GM19193 (cell line): ENCODE results near the gene C19orf67.

ENCODE experiments used
- POLR2A ChIP-seq: IDR thresholded peaks from 4 replicates; pipeline ENCODE4 v1.6.1; 2011; ENCODE audit not compliant: insufficient read depth, insufficient read length; ENCODE audit errors: extremely low read depth

Gene C19orf67

GRCh38 chr19:14059093-14059480 is 26.5 kb downstream of the C19orf67 start:
- no peak for TF ChIP-seq POLR2A

DNA sequence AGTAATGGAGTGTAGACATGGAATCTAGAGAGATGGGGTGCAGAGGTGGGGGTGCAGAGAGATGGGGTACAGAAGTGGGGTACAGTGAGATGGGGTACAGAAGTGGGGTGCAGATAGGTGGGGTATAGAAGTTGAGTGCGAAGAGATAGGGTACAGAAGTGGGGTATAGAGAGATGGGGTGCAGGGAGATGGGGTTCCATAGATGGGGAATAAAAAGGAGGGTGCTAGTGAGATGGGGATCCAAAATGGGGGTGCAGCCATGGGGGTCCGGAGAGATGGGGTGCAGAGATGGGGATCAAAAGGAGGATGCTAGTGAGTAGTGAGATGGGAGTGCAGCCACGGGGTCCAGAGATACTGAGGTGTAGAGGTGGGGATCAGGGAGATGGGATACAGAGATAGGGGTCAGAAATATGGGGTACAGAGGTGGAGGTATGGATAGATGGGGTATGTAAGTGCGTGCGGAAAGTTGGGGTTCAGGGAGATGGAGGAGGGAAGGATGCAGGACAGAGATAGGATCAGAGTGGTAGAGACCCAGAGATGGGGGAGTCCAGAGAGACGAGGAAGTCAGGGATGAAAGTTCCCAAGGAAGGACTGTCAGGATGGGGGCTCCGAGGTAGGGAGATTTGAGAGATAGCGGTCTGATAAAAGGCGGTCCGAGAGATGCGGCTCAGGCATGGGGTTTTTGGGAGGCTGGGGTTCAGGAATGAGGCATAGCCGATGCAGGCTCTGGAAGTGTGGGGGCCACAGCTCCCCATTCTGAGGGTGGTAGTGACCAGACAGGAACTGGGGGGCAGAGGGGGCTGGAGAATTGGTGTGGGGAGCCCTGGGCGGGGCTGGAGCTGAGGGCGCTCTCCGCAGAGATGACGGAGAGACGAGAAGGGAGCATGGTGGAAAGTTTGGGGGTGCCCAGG is 27.1 kb downstream of the C19orf67 start:
- TF ChIP-seq POLR2A = no peak

DNA sequence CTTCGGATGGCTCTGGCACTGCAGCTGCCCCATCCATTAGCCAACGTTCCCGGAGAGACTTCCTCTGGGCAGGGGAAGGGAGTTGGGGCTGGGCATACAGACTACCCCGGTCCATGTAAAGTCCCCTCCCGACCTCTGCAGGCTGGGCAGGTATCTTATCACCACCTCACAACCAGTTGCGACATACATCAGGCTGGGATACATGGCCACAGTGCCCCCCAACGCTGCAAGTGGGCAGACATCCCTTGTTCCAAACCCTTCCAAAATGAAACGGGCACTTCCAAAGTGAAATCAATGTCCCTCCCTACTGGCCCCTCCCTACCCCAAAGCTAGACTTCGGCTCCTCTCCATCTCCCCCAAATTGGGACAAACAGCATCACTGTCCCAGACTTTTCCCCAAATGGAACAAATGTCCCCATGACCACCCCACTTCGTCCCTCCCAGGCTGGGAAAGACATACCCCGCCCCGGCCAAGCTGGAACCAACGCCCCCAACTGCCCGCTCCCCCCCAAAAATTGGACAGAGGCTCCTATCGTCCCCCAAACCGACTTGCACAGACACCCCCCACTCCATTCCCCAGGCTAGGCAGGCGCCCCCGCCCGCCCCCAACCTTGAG is 28.7 kb downstream of the C19orf67 start:
- TF ChIP-seq POLR2A = no peak

DNA sequence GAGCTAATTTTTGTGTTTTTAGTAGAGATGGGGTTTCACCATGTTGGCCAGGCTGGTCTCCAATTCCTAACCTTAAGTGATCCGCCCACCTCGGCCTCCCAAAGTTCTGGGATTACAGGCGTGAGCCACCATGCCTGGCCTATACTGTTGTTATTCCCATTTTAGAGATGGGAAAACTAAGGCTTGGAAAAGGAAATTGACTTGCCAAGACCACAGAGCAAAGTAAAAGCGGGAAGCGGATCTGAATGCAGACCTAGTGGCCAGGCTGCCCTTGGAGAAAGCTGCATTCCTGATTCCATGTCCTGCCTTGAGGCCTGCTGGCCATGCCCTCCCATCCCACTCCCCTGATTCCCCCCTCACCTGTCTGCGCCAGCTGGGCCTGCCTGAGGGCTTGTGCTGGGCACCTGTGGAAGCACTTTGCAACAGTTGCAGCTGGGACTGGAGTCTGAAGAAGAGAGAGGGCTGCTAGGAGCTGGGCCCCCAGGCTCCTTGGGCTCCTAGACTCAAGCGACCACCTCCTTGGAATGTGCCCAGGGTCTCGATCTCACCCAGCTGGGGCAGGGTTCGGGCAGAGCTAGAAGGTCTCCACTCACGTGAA is 29.4 kb downstream of the C19orf67 start:
- TF ChIP-seq POLR2A = no peak

GRCh38 chr19:14055396-14055795 is 30.2 kb downstream of the C19orf67 start:
- TF ChIP-seq POLR2A = no peak

- TF ChIP-seq POLR2A = no peak
Observed at GRCh38 chr19:14054721-14055120, 30.9 kb downstream of the C19orf67 start.

DNA sequence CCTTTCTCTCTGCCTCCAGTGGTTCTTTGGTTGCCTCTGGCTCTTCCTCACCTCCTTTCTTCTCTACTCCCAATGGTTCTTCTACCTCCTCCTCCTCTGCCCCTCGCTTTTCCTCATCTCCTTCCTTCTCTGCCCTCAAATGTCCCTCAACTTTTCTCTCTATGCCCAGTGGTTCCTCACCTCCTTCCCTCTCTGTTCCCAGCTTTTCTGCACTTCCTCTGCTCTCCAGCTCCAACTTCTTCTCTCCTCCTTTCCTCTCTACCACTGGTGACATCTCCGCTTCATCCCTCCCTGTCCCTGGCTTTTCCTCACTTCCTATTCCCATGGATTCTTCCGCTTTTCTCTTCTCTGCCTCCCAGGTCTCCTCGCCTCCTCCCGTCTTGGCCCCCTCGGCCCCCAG is 31.5 kb downstream of the C19orf67 start:
- no peak for TF ChIP-seq POLR2A

GRCh38 chr19:14053500-14053899 is 32.1 kb downstream of the C19orf67 start:
- no peak for TF ChIP-seq POLR2A

DNA sequence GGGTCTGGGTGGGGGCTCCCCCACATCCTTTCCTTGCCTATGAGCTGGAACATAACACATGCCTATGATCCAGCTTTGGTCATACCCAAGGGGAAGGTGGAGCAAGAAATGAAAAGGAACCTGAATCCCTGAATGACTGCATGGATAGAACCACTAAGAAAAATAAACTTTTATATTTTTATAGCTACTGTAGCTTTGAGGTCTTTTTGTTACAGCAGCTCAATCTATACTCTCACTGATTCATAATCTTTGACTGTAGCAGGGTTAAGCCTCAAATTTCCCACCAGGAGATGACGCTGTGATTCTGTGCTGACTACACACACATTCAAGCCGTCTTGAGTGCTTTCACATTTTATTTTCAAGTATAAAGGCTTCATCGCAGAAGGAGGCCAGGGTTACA is 32.6 kb downstream of the C19orf67 start:
- no peak for TF ChIP-seq POLR2A

DNA sequence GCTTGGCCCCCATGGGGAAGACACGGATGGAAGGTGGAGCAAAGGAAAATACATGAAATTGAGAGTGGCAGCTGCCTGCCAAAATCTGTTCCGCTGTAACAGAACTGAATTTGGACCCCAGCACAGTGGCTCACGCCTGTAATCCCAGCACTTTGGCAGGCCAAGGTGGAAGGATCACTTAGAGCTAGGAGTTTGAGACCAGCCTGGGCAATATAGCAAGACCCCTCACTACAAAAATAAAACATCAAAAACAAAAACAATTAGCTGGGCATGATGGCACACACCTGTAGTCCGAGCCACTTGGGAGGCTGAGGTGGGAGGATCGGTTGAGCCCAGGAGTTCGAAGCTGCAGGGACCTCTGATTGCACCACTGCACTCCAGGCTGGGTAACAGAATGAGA is 33.1 kb downstream of the C19orf67 start:
- no peak for TF ChIP-seq POLR2A

DNA sequence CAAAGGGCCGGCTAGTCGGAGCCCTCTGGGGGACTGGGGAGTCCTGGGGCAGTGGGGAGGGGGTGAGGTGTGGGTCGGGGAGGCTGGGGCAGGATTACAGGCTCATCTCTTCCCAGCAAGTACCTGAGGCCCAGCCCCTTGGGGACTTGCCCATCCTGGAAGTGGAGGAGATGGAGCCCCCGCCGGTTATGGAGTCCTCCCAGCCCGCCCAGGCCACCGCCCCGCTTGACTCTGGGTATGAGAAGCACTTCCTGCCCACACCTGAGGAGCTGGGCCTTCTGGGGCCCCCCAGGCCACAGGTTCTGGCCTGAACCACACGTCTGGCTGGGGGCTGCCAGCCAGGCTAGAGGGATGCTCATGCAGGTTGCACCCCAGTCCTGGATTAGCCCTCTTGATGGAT is 33.6 kb downstream of the C19orf67 start:
- no peak for TF ChIP-seq POLR2A

GRCh38 chr19:14050512-14050911 is 35.1 kb downstream of the C19orf67 start:
- no peak for TF ChIP-seq POLR2A

DNA sequence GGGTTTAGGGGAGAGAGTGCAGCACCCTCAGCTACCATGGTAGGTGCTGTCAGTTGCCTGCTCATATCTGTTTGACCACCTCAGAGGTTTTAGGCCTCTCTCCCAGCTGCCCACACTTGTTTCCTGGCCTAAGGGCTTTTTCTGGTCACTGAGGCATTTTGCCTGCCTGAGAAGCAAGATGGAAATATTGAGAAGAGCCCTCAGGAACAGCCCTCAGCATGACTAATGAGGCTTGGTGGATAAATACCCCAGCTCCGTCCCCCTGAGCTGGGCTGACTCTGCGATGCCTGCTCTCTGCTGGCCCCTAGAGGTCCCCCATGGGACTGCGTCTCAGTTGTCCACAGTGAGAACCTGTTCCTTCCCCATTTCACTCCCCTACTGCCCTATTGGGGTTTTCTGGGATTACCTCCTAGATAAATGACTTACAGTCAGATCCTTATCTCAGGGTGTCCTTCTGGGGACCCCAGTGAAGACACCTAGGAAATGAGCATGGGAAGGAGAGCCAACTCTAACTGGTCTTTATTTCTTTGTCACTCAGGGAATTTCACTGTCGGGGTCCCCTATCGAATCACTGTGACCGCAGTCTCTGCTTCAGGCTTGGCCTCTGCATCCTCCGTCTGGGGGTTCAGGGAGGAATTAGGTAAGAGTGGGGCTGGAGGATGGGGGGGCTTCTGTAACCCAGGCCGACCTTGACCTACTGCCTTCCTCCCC is 37.0 kb downstream of the C19orf67 start:
- TF ChIP-seq POLR2A = no peak

GRCh38 chr19:14039181-14039580 is 46.4 kb downstream of the C19orf67 start:
- no peak for TF ChIP-seq POLR2A

DNA sequence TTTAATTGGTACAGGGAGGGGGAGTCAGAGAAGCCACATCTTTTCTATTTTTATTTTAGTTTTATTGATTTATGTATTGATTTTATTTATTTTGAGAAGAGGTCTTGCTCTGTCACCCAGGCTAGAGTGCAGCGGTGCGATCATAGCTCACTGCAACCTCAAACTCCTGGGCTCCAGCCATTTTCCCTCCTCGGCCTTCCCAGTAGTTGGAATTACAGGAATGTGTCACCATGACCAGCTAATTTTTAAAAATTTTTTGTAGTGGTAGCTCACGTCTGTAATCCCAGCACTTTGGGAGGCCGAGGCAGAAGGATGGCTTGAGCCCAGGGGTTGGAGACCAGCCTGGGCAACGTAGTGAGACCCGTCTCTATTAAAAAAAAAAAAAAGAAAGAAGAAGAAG is 49.9 kb downstream of the C19orf67 start:
- TF ChIP-seq POLR2A = no peak
